WTC11 (cell line): ENCODE measurements around the gene NFATC2.

Experiments
- ATF2 ChIP-seq: sonication (generic); formaldehyde crosslinking; IDR thresholded peaks from 2 replicates; pipeline ENCODE4 v1.8.1; 2022; ENCODE audit warnings: low read depth, missing genetic modification reagents, borderline replicate concordance
- CTCF ChIP-seq: fragments of 200-600 bp; IDR thresholded peaks from 2 replicates; pipeline ENCODE4 v1.8.0; 2022; ENCODE audit warnings: antibody characterized with exemption
- FOXP4 ChIP-seq: sonication (generic); formaldehyde crosslinking; IDR thresholded peaks from 2 replicates; pipeline ENCODE4 v1.8.0; 2022; ENCODE audit warnings: mild to moderate bottlenecking, missing genetic modification reagents
- NFYB ChIP-seq: sonication (generic); formaldehyde crosslinking; conservative IDR thresholded peaks from 2 replicates; pipeline ENCODE4 v1.8.0; 2022; ENCODE audit warnings: low read depth, missing genetic modification reagents

- TF ChIP-seq FOXP4 (no peak), CTCF (no peak), NFYB (CRISPR knock-in tag) (no peak), ATF2 (CRISPR knock-in tag) (no peak)
Observed at GRCh38 chr20:51551186-51551585, 8.7 kb upstream of the NFATC2 start.
